K562 (cell line): ENCODE results near the gene FUT2. TPM values are rescaled to one million over a fixed set of nuclear protein-coding genes. Genes with fewer than 3 reads are reported as not detected.

Experiments
- ATAC-seq: fragments of 200-7000 bp; cut with Tn5 transposase; 3 replicates; pipeline ENCODE4 v1.9.1; 2020; ENCODE audit warnings: moderate library complexity
- BruUV-seq: library from RNA; stranded (reverse); fragments of 400-500 nt; replicated peaks from 2 replicates; lab custom pipeline; 2021; lab: Mats Ljungman, UMichigan
- CTCF ChIA-PET: fragments of 300-600 bp; formaldehyde crosslinking; extraction: SDS; loops from one replicate; lab custom pipeline; 2021; ENCODE audit warnings: low intra/inter-chr PET ratio; lab: Yijun Ruan, JAX
- POLR2A ChIA-PET: fragments of 300-600, 350-650 bp; sonication (Branson Sonifier 250); formaldehyde crosslinking; extraction: SDS; loops from one replicate; lab custom pipeline; 2021; ENCODE audit warnings: antibody characterized with exemption, inconsistent platforms; lab: Yijun Ruan, JAX
- DNase-seq, 4 experiments: peaks; one replicate each; pipeline versions ENCODE4 v3.0.0 to v3.0.0-alpha.2; 2011 to 2018; ENCODE audit warnings: low spot score in 3 of 4, mixed read lengths in 3 of 4; ENCODE audit errors: extremely low read depth in 1 of 4
- FAIRE-seq: peaks from 2 replicates; lab custom pipeline; 2011; peaks lifted over from hg19 to GRCh38; lab: Jason Lieb, UNC
- H2AFZ ChIP-seq: 2 replicates; pipeline ENCODE4 v1.6.0; 2011; ENCODE audit warnings: low read depth, low read length, control low read depth, inconsistent platforms
- H3K27ac ChIP-seq: fragments of 200-600 bp; 3 replicates; pipeline ENCODE4 v1.8.0; 2011; ENCODE audit warnings: low read depth, mild to moderate bottlenecking, control low read depth, inconsistent platforms, low read length, moderate library complexity, mixed read lengths; ENCODE audit errors: extremely low read depth
- H3K27me3 ChIP-seq, 2 experiments: fragments of 300-600 bp in 1 of 2; 2 replicates in 1 of 2; 3 replicates in 1 of 2; pipeline versions ENCODE4 v1.6.0 to v1.8.0; 2011; ENCODE audit warnings: inconsistent platforms in 2 of 2, low read length in 2 of 2, mild to moderate bottlenecking in 1 of 2, mixed read lengths in 1 of 2, moderate library complexity in 1 of 2; ENCODE audit not compliant: control insufficient read depth in 2 of 2, insufficient read depth in 2 of 2
- H3K36me3 ChIP-seq: fragments of 300-600 bp; 3 replicates; pipeline ENCODE4 v1.8.0; 2011; ENCODE audit warnings: mild to moderate bottlenecking, low read length, inconsistent platforms; ENCODE audit not compliant: control insufficient read depth, insufficient read depth
- H3K4me1 ChIP-seq, 2 experiments: fragments of 200-600 bp in 1 of 2; replicated peaks in 1 of 2; 2 replicates in 1 of 2; 3 replicates in 1 of 2; pipeline versions ENCODE4 v1.5.1 to v1.8.0; 2011; ENCODE audit warnings: inconsistent platforms in 2 of 2, low read length in 2 of 2, mild to moderate bottlenecking in 1 of 2, mixed read lengths in 1 of 2, moderate library complexity in 1 of 2; ENCODE audit not compliant: control insufficient read depth in 2 of 2, insufficient read depth in 2 of 2
- H3K4me2 ChIP-seq: 2 replicates; pipeline ENCODE4 v1.6.1; 2011; ENCODE audit warnings: low read length, control low read depth, inconsistent platforms, mixed read lengths; ENCODE audit not compliant: insufficient read depth
- H3K4me3 ChIP-seq: fragments of 200-600 bp; sonication (generic), shearing (Covaris generic); 2 replicates; pipeline ENCODE4 v1.5.1; 2016; ENCODE audit warnings: control low read depth, inconsistent platforms
- H3K79me2 ChIP-seq: fragments of 200-600 bp; 3 replicates; pipeline ENCODE4 v1.8.0; 2011; ENCODE audit warnings: low read length, inconsistent platforms; ENCODE audit not compliant: control insufficient read depth, insufficient read depth
- H3K9ac ChIP-seq, 2 experiments: 2 replicates each; pipeline versions ENCODE4 v1.6.0 to v1.6.1; 2011; ENCODE audit warnings: low read depth in 2 of 2, low read length in 2 of 2, control low read depth in 1 of 2, inconsistent platforms in 1 of 2, mild to moderate bottlenecking in 1 of 2, mixed read lengths in 1 of 2; ENCODE audit not compliant: insufficient read depth in 1 of 2
- H3K9me1 ChIP-seq: one replicate; pipeline ENCODE4 v1.6.0; 2011; ENCODE audit warnings: inconsistent platforms, mild to moderate bottlenecking, low read length, moderate library complexity; ENCODE audit not compliant: control insufficient read depth, insufficient read depth
- H3K9me3 ChIP-seq: replicated peaks from 2 replicates; pipeline ENCODE4 v1.5.1; 2011; ENCODE audit warnings: low read depth, low read length, inconsistent platforms; ENCODE audit not compliant: control insufficient read depth, insufficient read depth
- H4K20me1 ChIP-seq: replicated peaks from 2 replicates; pipeline ENCODE4 v1.6.1; 2011; ENCODE audit warnings: low read length, inconsistent platforms, mixed read lengths; ENCODE audit not compliant: control insufficient read depth, insufficient read depth
- ATF3 ChIP-seq, 2 experiments: fragments of 450-650 bp in 1 of 2; sonication (generic) in 1 of 2; formaldehyde crosslinking in 1 of 2; IDR thresholded peaks in 1 of 2; conservative IDR thresholded peaks in 1 of 2; 2 replicates each; pipeline versions ENCODE4 v1.6.1 to v1.8.1; 2016 to 2023; ENCODE audit warnings: mild to moderate bottlenecking in 2 of 2, moderate library complexity in 2 of 2, inconsistent platforms in 1 of 2, missing genetic modification reagents in 1 of 2
- CCAR2 ChIP-seq: fragments of 200-400 bp; formaldehyde crosslinking; IDR thresholded peaks from 2 replicates; pipeline ENCODE4 v1.6.1; 2017; ENCODE audit warnings: mild to moderate bottlenecking, low read depth, low read length
- FOXA3 ChIP-seq, 2 experiments: fragments of 450-650 bp in 1 of 2; sonication (generic) in 1 of 2; formaldehyde crosslinking; IDR thresholded peaks in 1 of 2; conservative IDR thresholded peaks in 1 of 2; 2 replicates each; pipeline versions ENCODE4 v1.4.0 to v1.8.0; 2020 to 2022; ENCODE audit warnings: mild to moderate bottlenecking in 2 of 2, missing genetic modification reagents in 1 of 2
- PATZ1 ChIP-seq: fragments of 250-450 bp; sonication (Bioruptor Pico); IDR thresholded peaks from 2 replicates; pipeline ENCODE4 v1.5.0; 2020; ENCODE audit warnings: mild to moderate bottlenecking, borderline replicate concordance
- RCOR1 ChIP-seq, 2 experiments: IDR thresholded peaks; 2 replicates each; pipeline ENCODE4 v1.6.1; 2012; ENCODE audit warnings: low read depth in 2 of 2, low read length in 2 of 2, borderline replicate concordance in 1 of 2, improper control_type of control experiment in 1 of 2
- REST ChIP-seq, 2 experiments: fragments of 450-650 bp; formaldehyde crosslinking in 1 of 2; IDR thresholded peaks; 2 replicates each; pipeline versions ENCODE4 v1.4.0 to v1.6.1; 2014 to 2020; ENCODE audit warnings: mild to moderate bottlenecking in 2 of 2, borderline replicate concordance in 1 of 2, low read depth in 1 of 2
- TEAD1 ChIP-seq, 2 experiments: fragments of 450-650 bp in 1 of 2; sonication (generic) in 1 of 2; formaldehyde crosslinking; IDR thresholded peaks; 2 replicates each; pipeline versions ENCODE4 v1.4.0 to v1.8.0; 2020 to 2022; ENCODE audit warnings: mild to moderate bottlenecking in 2 of 2, missing genetic modification reagents in 1 of 2
- WGBS: fragments of 100-300 bp; shearing (Covaris generic); methylation state at CpG from one replicate; pipeline ENCODE4 v1.1.6; 2016; ENCODE audit warnings: low coverage, mixed read lengths; ENCODE audit not compliant: insufficient coverage; ENCODE audit errors: missing lambda C conversion rate; 5-methylcytosine and 5-hydroxymethylcytosine counted together
- in situ Hi-C: fragments of 300-500 bp; cut with MboI; formaldehyde crosslinking; loops from 4 replicates; pipeline ENCODE4 v1.15.0; 2018; ENCODE audit warnings: inconsistent platforms, mixed read lengths
- intact Hi-C: fragments of 100-400 bp; cut with micrococcal nuclease; formaldehyde crosslinking; loops from 2 replicates; pipeline ENCODE4 v1.14.2; 2022
- polyA plus RNA-seq, 8 experiments: library from polyadenylated mRNA; depleted of rRNA in 4 of 8; stranded (reverse) in 5 of 8; unstranded in 3 of 8; fragments of >200 nt; fragmentation: Nextera tagmentation in 2 of 8; fragmentation: Illumina TruSeq in 1 of 8; extraction: Ambion mirVana in 2 of 8; extraction: Trizol in 1 of 8; gene quantifications; 2 replicates each; pipeline versions ENCODE4 v1.2.1 to v1.2.3, GENCODE V29; 2011 to 2014; ENCODE audit warnings: inconsistent platforms in 1 of 8, missing spikeins in 1 of 8
- total RNA-seq, 7 experiments: library from RNA; depleted of rRNA in 6 of 7; stranded (reverse); fragments of >200 nt in 6 of 7; fragmentation: Illumina TruSeq in 2 of 7; extraction: Trizol in 2 of 7; gene quantifications; 2 replicates each; pipeline versions ENCODE4 v1.2.1 to v1.2.3, GENCODE V29; 2011 to 2021; ENCODE audit warnings: low replicate concordance in 1 of 7

The FUT2 gene
- total and polyA plus RNA-seq, 9 of the 15 experiments (the other 6 are each of a cell fraction or from before 2014, with no cell fraction given): 0.03 to 0.04 TPM; not detected in 7

- intact Hi-C loops (no loop called here), in situ Hi-C loops (no loop called here)
- H3K9me1 ChIP-seq: no peaks in the 10 kb centered on the region
- ATAC-seq (no peak), DNase-seq (no peak), FAIRE-seq (no peak)
- ChIA-PET POLR2A (no interaction called here), CTCF (no interaction called here)
- H3K36me3 ChIP-seq: no peaks in the 10 kb centered on the region
- H4K20me1 ChIP-seq: no peaks in the 10 kb centered on the region
- H3K27ac ChIP-seq: no peak overlapping the region
- H3K27me3 ChIP-seq: no peaks in the 10 kb centered on the region
- H3K9ac ChIP-seq: peak overlapping the region in 1 of 2 experiments; percentile 20; a peak in 1 of 4 replicates
- H3K4me3 ChIP-seq: no peak overlapping the region
- TF ChIP-seq CCAR2 (no peak), TEAD1 (CRISPR knock-in tag; IDR thresholded peaks at IDR 0.05) (no peak), PATZ1 (no peak), RCOR1 (IDR thresholded peaks at IDR 0.05; ENCODE audit: borderline replicate concordance in 1 of 2, low read depth in 2 of 2, low read length in 2 of 2) (no peak), ATF3 (IDR thresholded peaks at IDR 0.05) (no peak), ATF3 (CRISPR knock-in tag; conservative IDR thresholded peaks at IDR 0.05) (no peak), REST (IDR thresholded peaks at IDR 0.05; ENCODE audit: borderline replicate concordance) (no peak), REST (CRISPR knock-in tag; IDR thresholded peaks at IDR 0.05; ENCODE audit: low read depth) (no peak), FOXA3 (CRISPR knock-in tag; conservative IDR thresholded peaks at IDR 0.05 in 1 of 2, IDR thresholded peaks at IDR 0.05 in 1 of 2) (no peak)
- H3K4me1 ChIP-seq: peaks cover 11 to 14% of the 10 kb centered on the region in 2 experiments
- no peak overlapping the region for H2AFZ ChIP-seq
- 84% methylated on average over 11 of the region's 14 CpGs for WGBS
- no TSS peak for BruUV-seq
- no peaks in the 10 kb centered on the region for H3K79me2 ChIP-seq
- no peak overlapping the region for H3K4me2 ChIP-seq
- no peaks in the 10 kb centered on the region for H3K9me3 ChIP-seq
Observed at GRCh38 chr19:48664476-48664875, 31.3 kb upstream of the FUT2 start.
